Measurements from ENCODE around the gene TSHB. TPM values are rescaled to one million over a fixed set of nuclear protein-coding genes. Genes with fewer than 3 reads are reported as not detected.

Gene TSHB
- total RNA-seq, 2 donors from 2014 or later, result not detected

- no peak for TF ChIP-seq POLR2A (IDR thresholded peaks at IDR 0.05)
- no peak for TF ChIP-seq CTCF (IDR thresholded peaks at IDR 0.05)
- no peak overlapping the region for H3K4me3 ChIP-seq
Observed at GRCh38 chr1:115021145-115021544, 8.5 kb upstream of the TSHB start.

GRCh38 chr1:115023593-115023992 is 6.0 kb upstream of the TSHB start:
- no peak overlapping the region for H3K4me3 ChIP-seq
- intact Hi-C loops (cut with DNase I), result no loop called here
- TF ChIP-seq POLR2A (IDR thresholded peaks at IDR 0.05), result no peak
- no peak for TF ChIP-seq CTCF (IDR thresholded peaks at IDR 0.05)
- no peaks in the 10 kb centered on the region for H3K4me1 ChIP-seq
- ATAC-seq (no peak), DNase-seq (no peak)
- H3K27me3 ChIP-seq, result no peaks in the 10 kb centered on the region
- no peaks in the 10 kb centered on the region for H3K36me3 ChIP-seq (replicated peaks in 1 of 2; ENCODE audit: insufficient read depth in 1 of 2, low read depth in 2 of 2)
- no peak overlapping the region for H3K27ac ChIP-seq
- no peaks in the 10 kb centered on the region for H3K9me3 ChIP-seq

More at GRCh38 chr1:115021145-115021544, 8.5 kb upstream of the TSHB start:
- intact Hi-C loops (cut with DNase I), result no loop called here
- H3K36me3 ChIP-seq (replicated peaks in 1 of 2; ENCODE audit: insufficient read depth in 1 of 2, low read depth in 2 of 2), result no peaks in the 10 kb centered on the region
- DNase-seq, result no peak
- no peak overlapping the region for H3K27ac ChIP-seq
- H3K27me3 ChIP-seq, result no peaks in the 10 kb centered on the region
- no peaks in the 10 kb centered on the region for H3K4me1 ChIP-seq
- 26 to 27% methylated on average over 1 of the region's 1 CpG for WGBS, 2 donors
- H3K9me3 ChIP-seq, result no peaks in the 10 kb centered on the region
- ATAC-seq, result no peak

- WGBS, 2 donors, result 68 to 73% methylated on average over 2 of the region's 2 CpGs
- no peak for DNase-seq
- intact Hi-C loops (cut with DNase I), result no loop called here
- H3K4me3 ChIP-seq, result no peak overlapping the region
- no peaks in the 10 kb centered on the region for H3K36me3 ChIP-seq (replicated peaks in 1 of 2; ENCODE audit: insufficient read depth in 1 of 2, low read depth in 2 of 2)
- no peaks in the 10 kb centered on the region for H3K9me3 ChIP-seq
- no peak overlapping the region for H3K27ac ChIP-seq
- ATAC-seq, result no peak
- H3K4me1 ChIP-seq, result no peaks in the 10 kb centered on the region
- H3K27me3 ChIP-seq, result no peaks in the 10 kb centered on the region
- TF ChIP-seq CTCF (IDR thresholded peaks at IDR 0.05), result no peak
- no peak for TF ChIP-seq POLR2A (IDR thresholded peaks at IDR 0.05)
Observed at GRCh38 chr1:115031595-115031994, 2.0 kb downstream of the TSHB start.

GRCh38 chr1:115035652-115036051 is 6.0 kb downstream of the TSHB start:
- no peak overlapping the region for H3K27ac ChIP-seq
- H3K27me3 ChIP-seq, result no peaks in the 10 kb centered on the region
- no peaks in the 10 kb centered on the region for H3K36me3 ChIP-seq (replicated peaks in 1 of 2; ENCODE audit: insufficient read depth in 1 of 2, low read depth in 2 of 2)
- H3K4me3 ChIP-seq, result no peak overlapping the region
- TF ChIP-seq POLR2A (IDR thresholded peaks at IDR 0.05), result no peak
- TF ChIP-seq CTCF (IDR thresholded peaks at IDR 0.05), result no peak
- intact Hi-C loops (cut with DNase I), result no loop called here
- H3K9me3 ChIP-seq, result no peaks in the 10 kb centered on the region
- no peak for DNase-seq
- peaks cover 18% of the 10 kb centered on the region for H3K4me1 ChIP-seq
- WGBS, 2 donors, result 86 to 95% methylated on average over 1 of the region's 1 CpG
- no peak for ATAC-seq

GRCh38 chr1:115036814-115037507 is 7.3 kb downstream of the TSHB start:
- 50 to 55% methylated on average over 4 of the region's 4 CpGs for WGBS, 2 donors
- H3K4me1 ChIP-seq, result peaks cover 18% of the 10 kb centered on the region
- H3K36me3 ChIP-seq (replicated peaks in 1 of 2; ENCODE audit: insufficient read depth in 1 of 2, low read depth in 2 of 2), result no peaks in the 10 kb centered on the region
- no peak for ATAC-seq
- H3K9me3 ChIP-seq, result no peaks in the 10 kb centered on the region
- H3K27ac ChIP-seq, result no peak overlapping the region
- no peak for DNase-seq
- H3K27me3 ChIP-seq, result no peaks in the 10 kb centered on the region
- no peak overlapping the region for H3K4me3 ChIP-seq
- TF ChIP-seq POLR2A (IDR thresholded peaks at IDR 0.05) (no peak), CTCF (IDR thresholded peaks at IDR 0.05) (no peak)
- intact Hi-C loops (cut with DNase I), result no loop called here
